ENCODE measurements around the gene ADRA1B. TPM values are rescaled to one million over a fixed set of nuclear protein-coding genes. Genes with fewer than 3 reads are reported as not detected.
"Not testable (repeated sequence)": the region's sequence is repeated elsewhere in the genome, so short reads cannot be mapped to it uniquely, and the experiment has no call there.

ADRA1B gene
- total RNA-seq, 1 experiment from 2014 or later, result 0.80 TPM

GRCh38 chr5:159965838-159966128 is 49.5 kb downstream of the ADRA1B start:
- DNase-seq (ENCODE audit: low read depth), result not testable (repeated sequence)

- DNase-seq (ENCODE audit: low read depth), result no peak
These were observed 53.7 kb downstream of the ADRA1B start for GRCh38 chr5:159969966-159970365.

- DNase-seq (ENCODE audit: low read depth), result no peak
These were observed 54.8 kb downstream of the ADRA1B start for GRCh38 chr5:159971038-159971437.

- no peak for DNase-seq (ENCODE audit: low read depth)
These were observed 55.2 kb downstream of the ADRA1B start for GRCh38 chr5:159971514-159971913.

- no peak for DNase-seq (ENCODE audit: low read depth)
These were observed 55.7 kb downstream of the ADRA1B start for GRCh38 chr5:159971931-159972461.

- DNase-seq (ENCODE audit: low read depth), result no peak
These were observed 56.5 kb downstream of the ADRA1B start for GRCh38 chr5:159972538-159973362.

- DNase-seq (ENCODE audit: low read depth), result peak; percentile 92
These were observed 59.3 kb downstream of the ADRA1B start for GRCh38 chr5:159975462-159976019.

GRCh38 chr5:159976921-159977320 is 60.6 kb downstream of the ADRA1B start:
- no peak for DNase-seq (ENCODE audit: low read depth)

GRCh38 chr5:159978358-159978757 is 62.1 kb downstream of the ADRA1B start:
- DNase-seq (ENCODE audit: low read depth), result no peak

- DNase-seq (ENCODE audit: low read depth), result no peak
These were observed 66.3 kb downstream of the ADRA1B start for GRCh38 chr5:159982421-159983173.

GRCh38 chr5:159987031-159987674 is 70.9 kb downstream of the ADRA1B start:
- DNase-seq (ENCODE audit: low read depth), result peak; percentile 87

GRCh38 chr5:159990506-159990905 is 74.2 kb downstream of the ADRA1B start:
- no peak for DNase-seq (ENCODE audit: low read depth)

- DNase-seq (ENCODE audit: low read depth), result no peak
These were observed 76.3 kb downstream of the ADRA1B start for GRCh38 chr5:159992566-159992965.

- no peak for DNase-seq (ENCODE audit: low read depth)
These were observed 76.9 kb downstream of the ADRA1B start for GRCh38 chr5:159993194-159993593.

GRCh38 chr5:159995907-159996306 is 79.6 kb downstream of the ADRA1B start:
- DNase-seq (ENCODE audit: low read depth), result no peak

- no peak for DNase-seq (ENCODE audit: low read depth)
These were observed 85.2 kb downstream of the ADRA1B start for GRCh38 chr5:160001457-160001856.

- no peak for DNase-seq (ENCODE audit: low read depth)
These were observed 91.2 kb downstream of the ADRA1B start for GRCh38 chr5:160007514-160007913.

GRCh38 chr5:160008529-160008876 is 92.2 kb downstream of the ADRA1B start:
- DNase-seq (ENCODE audit: low read depth), result not testable (repeated sequence)

GRCh38 chr5:160008877-160009590 is 92.8 kb downstream of the ADRA1B start, which contains the start of gene TTC1:
Gene TTC1, plus strand, starts transcription at chr5:160009139. Its CDS starts 1,390 bp downstream, at chr5:160010529.
- peak; percentile 99 for DNase-seq (ENCODE audit: low read depth)

GRCh38 chr5:160009591-160009989 is 93.3 kb downstream of the ADRA1B start:
- DNase-seq (ENCODE audit: low read depth), result no peak

- no peak for DNase-seq (ENCODE audit: low read depth)
These were observed 95.2 kb downstream of the ADRA1B start for GRCh38 chr5:160011471-160011870.
